H9 (cell line): ENCODE measurements around the gene LIPK. TPM values are rescaled to one million over a fixed set of nuclear protein-coding genes. Genes with fewer than 3 reads are reported as not detected.

Experiments
- DNase-seq: peaks from one replicate; pipeline ENCODE4 v3.0.0-alpha.2; 2017
- H2AFZ ChIP-seq: one replicate; pipeline ENCODE4 v1.6.1; 2013; ENCODE audit warnings: mild to moderate bottlenecking, low read length, control low read depth, moderate library complexity
- H2AK5ac ChIP-seq: 2 replicates; pipeline ENCODE4 v1.6.1; 2013; ENCODE audit warnings: low read length, control low read depth, mixed read lengths; ENCODE audit not compliant: insufficient read length
- H2BK120ac ChIP-seq: one replicate; pipeline ENCODE4 v1.6.1; 2013; ENCODE audit warnings: low read depth, mild to moderate bottlenecking, low read length, control low read depth, inconsistent platforms; ENCODE audit not compliant: poor library complexity, severe bottlenecking
- H2BK12ac ChIP-seq: 2 replicates; pipeline ENCODE4 v1.6.1; 2013; ENCODE audit warnings: low read length, control low read depth, mixed read lengths, low read depth; ENCODE audit not compliant: insufficient read length
- H2BK15ac ChIP-seq: 2 replicates; pipeline ENCODE4 v1.6.1; 2013; ENCODE audit warnings: low read depth, low read length, control low read depth
- H2BK20ac ChIP-seq: one replicate; pipeline ENCODE4 v1.6.1; 2013; ENCODE audit warnings: low read depth, mild to moderate bottlenecking, low read length, control low read depth, inconsistent platforms; ENCODE audit not compliant: poor library complexity, severe bottlenecking
- H2BK5ac ChIP-seq: 2 replicates; pipeline ENCODE4 v1.6.1; 2013; ENCODE audit warnings: low read length, control low read depth, mixed read lengths; ENCODE audit not compliant: insufficient read length
- H3K14ac ChIP-seq: 2 replicates; pipeline ENCODE4 v1.6.1; 2013; ENCODE audit warnings: low read length, control low read depth; ENCODE audit not compliant: insufficient read depth
- H3K18ac ChIP-seq: 2 replicates; pipeline ENCODE4 v1.6.1; 2013; ENCODE audit warnings: low read depth, mild to moderate bottlenecking, mixed read lengths, low read length, control low read depth; ENCODE audit not compliant: insufficient read length
- H3K23ac ChIP-seq: 2 replicates; pipeline ENCODE4 v1.6.1; 2013; ENCODE audit warnings: low read length, control low read depth, mixed read lengths, low read depth; ENCODE audit not compliant: insufficient read length
- H3K23me2 ChIP-seq: 2 replicates; pipeline ENCODE4 v1.6.1; 2013; ENCODE audit warnings: low read depth, mild to moderate bottlenecking, mixed read lengths, low read length, control low read depth; ENCODE audit not compliant: insufficient read length, poor library complexity, severe bottlenecking
- H3K27ac ChIP-seq: 2 replicates; pipeline ENCODE4 v1.5.1; 2013; ENCODE audit warnings: low read length, control low read depth, mixed read lengths, low read depth; ENCODE audit not compliant: insufficient read length
- H3K27me3 ChIP-seq: 2 replicates; pipeline ENCODE4 v1.6.1; 2013; ENCODE audit warnings: low read length, control low read depth, inconsistent platforms; ENCODE audit not compliant: insufficient read depth
- H3K4ac ChIP-seq: 2 replicates; pipeline ENCODE4 v1.6.1; 2013; ENCODE audit warnings: low read depth, mild to moderate bottlenecking, control low read depth, inconsistent platforms, low read length, moderate library complexity
- H3K4me1 ChIP-seq: 2 replicates; pipeline ENCODE4 v1.6.1; 2013; ENCODE audit warnings: low read length, control low read depth, inconsistent platforms; ENCODE audit not compliant: insufficient read depth
- H3K4me2 ChIP-seq: 2 replicates; pipeline ENCODE4 v1.6.1; 2013; ENCODE audit warnings: low read length, control low read depth, mixed read lengths; ENCODE audit not compliant: insufficient read length, insufficient read depth
- H3K56ac ChIP-seq: 2 replicates; pipeline ENCODE4 v1.6.1; 2013; ENCODE audit warnings: low read depth, mild to moderate bottlenecking, mixed read lengths, low read length, control low read depth; ENCODE audit not compliant: insufficient read length
- H3K79me1 ChIP-seq: 2 replicates; pipeline ENCODE4 v1.6.1; 2013; ENCODE audit warnings: low read depth, mild to moderate bottlenecking, moderate library complexity, low read length, control low read depth, inconsistent platforms; ENCODE audit not compliant: insufficient read depth, poor library complexity, severe bottlenecking
- H3K79me2 ChIP-seq: 2 replicates; pipeline ENCODE4 v1.6.1; 2013; ENCODE audit warnings: low read length, control low read depth, inconsistent platforms; ENCODE audit not compliant: insufficient read depth
- H3K9ac ChIP-seq: 2 replicates; pipeline ENCODE4 v1.6.1; 2013; ENCODE audit warnings: low read length, control low read depth, mixed read lengths; ENCODE audit not compliant: insufficient read length; ENCODE audit errors: extremely low read depth
- H3K9me3 ChIP-seq: one replicate; pipeline ENCODE4 v1.6.1; 2013; ENCODE audit warnings: low read depth, low read length, inconsistent platforms; ENCODE audit not compliant: control insufficient read depth
- H3T11ph ChIP-seq: one replicate; pipeline ENCODE4 v1.6.1; 2013; ENCODE audit warnings: mild to moderate bottlenecking, low read length, control low read depth, inconsistent platforms
- H4K20me1 ChIP-seq: one replicate; pipeline ENCODE4 v1.6.1; 2013; ENCODE audit not compliant: control insufficient read depth, insufficient read length, insufficient read depth
- H4K5ac ChIP-seq: 2 replicates; pipeline ENCODE4 v1.6.1; 2013; ENCODE audit warnings: low read depth, mild to moderate bottlenecking, mixed read lengths, low read length, control low read depth; ENCODE audit not compliant: insufficient read length
- H4K8ac ChIP-seq: replicated peaks from 2 replicates; pipeline ENCODE4 v1.6.1; 2013; ENCODE audit warnings: low read length, control low read depth, mixed read lengths, low read depth; ENCODE audit not compliant: insufficient read length
- H4K91ac ChIP-seq: 2 replicates; pipeline ENCODE4 v1.6.1; 2013; ENCODE audit warnings: low read depth, mild to moderate bottlenecking, moderate library complexity, mixed read lengths, low read length, control low read depth; ENCODE audit not compliant: insufficient read length
- H3K27ac Mint-ChIP-seq, 3 experiments: 2 replicates in 2 of 3; 3 replicates in 1 of 3; pipeline ENCODE4 v1.8.0; 2020 to 2021; ENCODE audit warnings: mixed read lengths in 3 of 3, mild to moderate bottlenecking in 1 of 3, moderate library complexity in 1 of 3
- H3K27me3 Mint-ChIP-seq: 2 replicates; pipeline ENCODE4 v1.8.0; 2021; ENCODE audit warnings: low read depth, mild to moderate bottlenecking, moderate library complexity, mixed read lengths
- H3K36me3 Mint-ChIP-seq, 3 experiments: 2 replicates in 2 of 3; 3 replicates in 1 of 3; pipeline ENCODE4 v1.8.0; 2020 to 2021; ENCODE audit warnings: low read depth in 3 of 3, mixed read lengths in 3 of 3; ENCODE audit not compliant: insufficient read depth in 1 of 3
- H3K4me1 Mint-ChIP-seq, 2 experiments: 2 replicates each; pipeline ENCODE4 v1.8.0; 2020; ENCODE audit warnings: mixed read lengths in 2 of 2
- H3K4me3 Mint-ChIP-seq, 2 experiments: 2 replicates in 1 of 2; 3 replicates in 1 of 2; pipeline ENCODE4 v1.8.0; 2020 to 2021; ENCODE audit warnings: mild to moderate bottlenecking in 2 of 2, mixed read lengths in 2 of 2, moderate library complexity in 1 of 2
- H3K9me3 Mint-ChIP-seq, 2 experiments: 2 replicates in 1 of 2; 3 replicates in 1 of 2; pipeline ENCODE4 v1.8.0; 2020; ENCODE audit warnings: mild to moderate bottlenecking in 2 of 2, mixed read lengths in 2 of 2, moderate library complexity in 1 of 2
- CTCF ChIP-seq: fragments of 200-600 bp; sonication (generic); conservative IDR thresholded peaks from 3 replicates; pipeline ENCODE4 v1.8.0; 2021; ENCODE audit warnings: antibody characterized with exemption, mild to moderate bottlenecking
- WGBS: extraction: QIAGEN DNeasy Blood & Tissue Kit; methylation state at CpG from one replicate; pipeline ENCODE4 v1.1.7; 2013; ENCODE audit warnings: missing lambda C conversion rate, low lambda C conversion rate, mixed read lengths; ENCODE audit not compliant: insufficient read length; ENCODE audit errors: extremely low coverage; 5-methylcytosine and 5-hydroxymethylcytosine counted together
- total RNA-seq: library from RNA; stranded (reverse); gene quantifications from 2 replicates; pipeline ENCODE4 v1.2.1, GENCODE V29; 2021

The LIPK gene
- total RNA-seq, 1 experiment from 2014 or later = not detected

DNA sequence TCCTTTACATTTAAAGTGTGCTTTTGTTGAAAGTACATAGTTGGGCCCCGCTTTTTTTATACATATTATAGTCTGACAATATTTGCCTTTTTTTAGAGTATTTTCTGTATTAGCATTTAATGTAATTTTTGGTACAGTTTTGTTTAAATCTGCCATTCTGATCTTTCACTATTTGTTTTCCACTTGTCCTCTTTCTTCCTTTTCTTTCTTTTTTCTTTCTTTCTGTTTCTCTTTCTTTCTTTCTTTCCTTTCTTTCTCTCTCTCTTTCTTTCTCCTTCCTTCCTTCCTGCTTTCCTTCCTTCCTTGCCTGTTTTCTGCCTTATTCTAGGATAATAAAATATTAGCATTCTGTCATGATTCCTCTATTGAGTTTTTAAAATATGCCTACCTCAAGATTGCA is 9.5 kb downstream of the LIPK start:
- no peak for DNase-seq
- Histone ChIP-seq H3K27me3 (no peaks in the 10 kb centered on the region), H2BK15ac (no peak overlapping the region), H3K4ac (no peak overlapping the region), H3T11ph (no peak overlapping the region), H2BK5ac (no peak overlapping the region), H2BK12ac (no peak overlapping the region), H4K8ac (no peak overlapping the region), H2AFZ (no peak overlapping the region), H3K23ac (no peak overlapping the region), H4K5ac (no peak overlapping the region), H4K91ac (no peak overlapping the region), H3K79me1 (no peaks in the 10 kb centered on the region), H3K23me2 (no peaks in the 10 kb centered on the region), H3K18ac (no peak overlapping the region), H3K9me3 (no peaks in the 10 kb centered on the region), H2BK120ac (no peak overlapping the region), H4K20me1 (no peaks in the 10 kb centered on the region), H2AK5ac (no peak overlapping the region), H2BK20ac (no peak overlapping the region), H3K79me2 (no peaks in the 10 kb centered on the region), H3K4me1 (no peaks in the 10 kb centered on the region), H3K9ac (no peak overlapping the region), H3K27ac (no peak overlapping the region), H3K56ac (no peak overlapping the region), H3K4me2 (no peak overlapping the region), H3K14ac (no peak overlapping the region)
- peaks cover 0 to 2% of the 10 kb centered on the region in 2 experiments; a peak in 2 of 4 replicates for H3K4me1 Mint-ChIP-seq
- no peak overlapping the region for H3K27ac Mint-ChIP-seq
- no peak for TF ChIP-seq CTCF
- H3K9me3 Mint-ChIP-seq = no peaks in the 10 kb centered on the region
- no peak overlapping the region for H3K4me3 Mint-ChIP-seq
- H3K27me3 Mint-ChIP-seq = peaks cover 21% of the 10 kb centered on the region
- no CpG with 5 or more reads among the region's 1 CpG for WGBS
- H3K36me3 Mint-ChIP-seq = no peaks in the 10 kb centered on the region
